HG03045 (cell line): ENCODE measurements around the gene BRD3OS.
"Not testable (repeated sequence)": the region's sequence is repeated elsewhere in the genome, so short reads cannot be mapped to it uniquely, and the experiment has no call there.

Experiments used
- ATAC-seq: cut with Tn5 transposase; IDR thresholded peaks from one replicate; pipeline ENCODE4 v1.9.1; 2021; ENCODE audit warnings: mild to moderate bottlenecking, moderate library complexity; ENCODE audit not compliant: unreplicated experiment

Gene BRD3OS

GRCh38 chr9:133987946-133988665, 37.2 kb upstream of the BRD3OS start:
- ATAC-seq: no peak

DNA sequence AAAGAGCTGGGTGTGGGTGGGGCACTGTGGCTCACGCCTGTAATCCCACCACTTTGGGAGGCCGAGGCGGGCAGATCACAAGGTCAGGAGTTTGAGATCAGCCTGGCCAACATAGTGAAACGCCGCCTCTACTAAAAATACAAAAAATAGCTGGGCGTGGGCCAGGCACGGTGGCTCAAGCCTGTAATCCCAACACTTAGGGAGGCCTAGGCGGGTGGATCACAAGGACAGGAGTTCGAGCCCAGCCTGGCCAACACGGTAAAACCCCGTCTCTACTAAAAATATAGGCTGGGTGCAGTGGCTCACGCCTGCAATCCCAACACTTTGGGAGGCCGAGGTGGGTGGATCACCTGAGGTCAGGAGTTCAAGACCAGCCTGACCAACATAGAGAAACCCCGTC, 36.5 kb upstream of the BRD3OS start:
- not testable (repeated sequence) for ATAC-seq

- no peak for ATAC-seq
These were observed 35.5 kb upstream of the BRD3OS start for GRCh38 chr9:133989625-133990365.

DNA sequence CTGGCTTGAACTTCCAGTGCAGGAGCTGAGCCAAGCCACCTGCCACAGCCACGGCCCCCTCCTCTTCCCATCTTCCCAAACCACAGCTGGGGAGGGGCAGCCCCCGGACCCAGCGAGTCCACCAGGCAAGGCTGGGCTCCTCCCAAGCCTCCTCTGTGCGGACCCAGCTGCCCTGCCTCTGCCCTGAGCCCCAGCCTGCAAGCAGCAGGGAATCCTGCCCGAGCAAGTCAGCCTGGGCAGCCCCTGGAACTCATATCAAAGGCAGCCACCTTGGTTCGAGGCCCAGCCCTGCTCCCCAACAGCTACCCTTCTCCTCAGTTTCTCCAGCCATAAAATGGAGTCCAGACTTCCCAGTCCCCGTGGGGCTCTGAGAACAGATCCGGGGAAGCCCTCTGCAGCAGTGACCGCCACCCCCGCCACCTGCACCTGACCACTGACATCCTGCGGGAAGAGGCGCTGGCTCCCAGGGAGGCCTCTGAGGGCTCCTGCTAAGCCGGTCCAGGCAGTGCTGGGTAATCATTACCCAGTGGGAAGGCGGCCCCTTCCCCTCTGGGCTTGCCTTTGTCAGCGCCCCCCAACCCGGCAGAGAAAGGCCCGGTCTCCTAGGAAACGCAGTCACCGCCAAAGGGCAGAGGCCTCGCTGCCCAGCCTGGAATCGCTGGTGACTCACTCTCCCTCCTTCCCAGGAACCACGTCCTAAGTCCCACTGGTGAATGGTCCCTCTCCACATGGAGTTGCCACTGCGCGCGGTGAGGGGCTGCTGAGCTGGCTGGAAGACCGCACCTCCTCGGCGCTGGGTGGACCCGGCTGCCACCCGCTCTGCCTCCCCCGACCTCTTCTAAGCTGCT, 34.7 kb upstream of the BRD3OS start:
- ATAC-seq: no peak

DNA sequence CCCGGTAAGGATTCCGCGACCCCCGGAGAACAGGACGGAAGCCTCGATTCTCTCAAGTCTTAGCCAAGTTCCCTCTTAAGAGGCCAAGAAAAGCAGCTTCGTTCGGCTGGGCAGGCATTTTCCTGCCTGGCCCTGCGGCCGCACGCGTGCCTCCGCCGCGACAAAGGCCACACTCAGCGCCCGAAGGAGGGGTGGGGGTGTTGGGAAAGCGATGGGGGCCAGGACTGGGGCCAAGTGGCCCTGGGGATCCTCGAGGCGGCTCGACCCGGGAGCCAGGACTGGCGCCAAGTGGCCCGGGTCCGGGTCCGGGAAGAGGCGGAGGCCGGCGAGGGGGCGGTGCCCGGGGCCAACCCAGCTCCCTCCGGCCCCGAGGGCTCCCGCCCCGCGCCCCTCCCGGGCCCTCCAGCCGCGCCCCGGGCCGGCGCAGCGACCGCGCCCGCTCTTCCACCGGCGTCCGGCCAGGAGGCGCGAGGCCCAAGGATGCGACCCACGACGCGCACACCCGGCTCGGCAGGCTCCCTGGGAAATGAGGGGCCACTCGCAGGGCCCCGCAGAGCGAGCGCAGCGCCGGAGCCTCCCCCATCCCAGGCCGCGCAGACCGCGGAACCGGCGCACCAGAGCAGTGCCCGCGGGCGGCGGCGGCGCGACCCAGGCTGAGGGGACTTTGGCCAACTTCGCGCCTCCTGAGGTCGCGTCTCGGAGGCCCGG, 33.9 kb upstream of the BRD3OS start:
- peak; percentile 17 for ATAC-seq

DNA sequence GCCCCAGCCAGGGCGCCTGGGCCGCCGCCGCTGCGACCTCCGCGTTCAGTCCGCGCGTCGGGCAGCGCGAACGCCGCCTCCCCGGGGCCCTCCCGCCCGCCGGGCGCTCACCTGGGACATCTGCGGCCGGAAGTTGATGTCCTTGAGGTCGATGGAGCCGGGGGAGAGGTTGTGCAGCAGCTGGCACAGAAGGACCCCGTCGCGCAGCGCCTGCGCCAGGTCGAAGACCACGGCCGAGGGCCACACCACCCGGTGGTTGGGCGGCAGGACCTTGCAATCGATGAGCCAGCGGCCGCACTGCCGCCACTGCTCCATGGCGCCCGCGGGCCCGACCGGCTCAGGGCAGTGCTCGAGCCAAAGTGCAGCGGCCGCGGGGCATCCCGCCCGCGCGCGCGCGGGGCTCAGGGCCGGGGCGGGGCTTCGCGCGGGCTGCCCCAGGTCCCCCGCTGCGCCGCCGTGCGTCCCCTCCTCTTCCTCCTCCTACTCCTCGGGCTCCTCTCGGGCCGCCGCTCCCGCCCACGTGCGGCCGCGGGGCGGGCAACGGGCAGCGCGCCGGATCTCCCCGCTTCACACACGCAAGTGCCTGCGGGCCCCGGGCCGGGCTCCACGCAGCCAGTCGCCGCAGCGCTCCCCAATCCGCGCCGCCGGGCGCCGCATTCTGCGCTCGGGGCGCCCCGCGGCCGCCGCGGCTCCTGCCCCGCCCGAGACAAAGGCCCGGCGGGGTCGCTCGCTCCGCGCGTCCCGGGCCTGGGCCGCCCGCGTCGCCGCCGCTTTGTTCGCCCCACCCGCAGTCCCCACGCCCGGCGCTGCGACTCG, 33.1 kb upstream of the BRD3OS start, which contains the start of gene VAV2:
Gene VAV2 (minus strand): TSS at position 361 of the 816 bp plus-strand sequence. CDS start 46 bp downstream, at position 315.
- peak; percentile 50 for ATAC-seq

DNA sequence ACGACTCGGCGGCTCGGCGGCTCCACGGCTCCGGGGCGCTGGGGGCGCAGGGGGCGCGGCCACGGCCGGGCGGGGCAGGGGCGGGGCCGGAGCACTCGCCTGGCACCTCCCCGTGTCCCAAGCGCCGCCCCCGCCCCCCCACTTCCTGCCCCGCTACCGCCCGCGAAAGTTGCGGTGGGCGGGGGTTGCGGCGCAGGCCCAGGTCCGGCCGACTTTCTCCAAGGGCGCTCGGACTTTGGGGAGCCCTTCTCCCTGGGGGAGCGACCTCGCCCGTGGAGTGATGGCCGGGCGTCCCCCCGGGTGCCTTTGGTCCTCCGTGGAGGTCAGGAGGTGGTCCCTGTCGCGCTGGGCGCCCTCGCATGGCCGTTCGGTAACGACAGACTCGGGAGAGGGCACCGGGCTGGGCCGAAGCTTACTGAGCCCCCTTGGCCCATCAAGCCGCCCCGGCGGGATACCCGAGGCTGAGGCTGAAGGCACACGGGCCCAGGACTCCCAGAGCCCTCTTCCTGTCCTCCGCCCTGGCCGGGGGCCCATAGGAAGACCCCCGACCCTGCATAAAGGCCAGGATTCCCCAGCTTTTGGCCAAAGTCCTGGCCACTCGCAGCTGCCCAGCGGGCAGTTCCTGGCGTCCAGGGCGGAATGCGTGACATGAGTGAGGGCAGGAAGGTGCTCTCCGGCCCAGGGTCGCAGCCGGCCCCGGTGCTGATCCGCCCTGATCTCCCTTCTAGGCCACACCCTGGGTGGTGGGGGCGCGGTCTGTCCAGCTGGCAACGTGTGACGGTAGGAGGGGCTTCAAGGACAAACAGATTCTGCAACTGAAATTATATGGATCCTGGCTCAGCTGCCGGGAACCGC, 32.3 kb upstream of the BRD3OS start:
- peak; percentile 50 for ATAC-seq

DNA sequence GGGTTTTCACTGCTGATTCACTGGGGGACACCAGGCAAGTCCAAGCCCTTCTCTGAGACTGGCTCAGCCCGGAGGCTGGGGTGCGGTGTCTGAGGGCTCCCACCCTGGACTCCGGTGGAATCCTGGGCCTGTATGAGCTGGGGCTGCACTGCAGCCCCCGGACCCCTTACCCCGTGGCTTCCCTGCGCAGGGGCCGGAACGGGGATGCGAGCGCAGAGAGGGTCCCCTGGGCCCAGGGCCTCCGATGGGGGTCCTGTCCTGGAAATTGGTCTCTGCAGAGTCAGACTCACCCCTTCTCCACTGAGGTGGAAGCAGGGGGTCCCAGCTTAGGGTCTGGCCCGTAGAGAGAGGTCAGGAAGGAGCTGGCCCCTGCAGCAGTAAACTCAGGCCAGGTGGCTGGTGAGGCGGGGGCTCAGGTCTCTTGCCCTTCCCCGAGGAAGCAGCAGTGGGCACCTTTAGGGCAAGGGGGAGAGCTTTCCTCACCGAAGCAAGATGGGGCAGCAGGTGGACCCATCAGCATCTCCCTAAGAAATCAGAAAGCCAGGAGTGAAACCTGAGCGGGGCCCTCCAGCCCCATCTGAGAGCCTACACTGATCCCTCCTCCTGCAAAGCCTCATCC, 31.5 kb upstream of the BRD3OS start:
- ATAC-seq: no peak

DNA sequence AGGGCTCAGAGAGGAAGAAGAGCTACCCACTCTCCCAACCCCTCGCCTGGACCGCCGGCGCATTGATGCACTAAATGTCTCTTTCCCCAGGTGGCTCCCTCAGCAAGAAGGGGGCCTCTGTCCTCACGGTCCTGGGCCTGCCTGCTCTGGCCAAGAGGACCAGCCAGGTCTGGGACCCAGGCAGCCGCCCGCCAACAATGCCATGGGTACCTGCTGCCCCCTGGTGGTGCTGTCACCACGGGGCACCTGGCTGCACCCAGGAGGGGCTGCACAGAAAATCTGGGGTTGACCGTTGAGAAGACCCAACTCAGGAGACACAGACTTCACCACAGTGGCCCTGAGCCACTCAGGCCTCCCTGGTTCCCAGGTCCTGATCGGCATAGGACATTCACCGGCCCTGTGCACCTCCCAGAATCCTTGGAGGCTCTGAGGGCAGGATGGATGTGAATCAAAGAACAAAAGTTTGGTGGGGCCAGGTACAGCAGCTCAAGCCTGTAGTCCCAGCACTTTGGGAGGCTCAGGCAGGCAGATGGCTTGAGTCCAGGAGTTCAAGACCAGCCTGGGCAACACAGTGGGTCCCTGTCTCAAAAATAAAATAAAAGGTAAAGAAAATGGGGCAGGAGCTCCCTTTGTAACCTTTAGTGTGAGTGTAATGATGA, 30.8 kb upstream of the BRD3OS start:
- ATAC-seq: no peak

- ATAC-seq: no peak
These were observed 30.0 kb upstream of the BRD3OS start for GRCh38 chr9:133995012-133995896.

- no peak for ATAC-seq
These were observed 28.5 kb upstream of the BRD3OS start for GRCh38 chr9:133996531-133997520.

DNA sequence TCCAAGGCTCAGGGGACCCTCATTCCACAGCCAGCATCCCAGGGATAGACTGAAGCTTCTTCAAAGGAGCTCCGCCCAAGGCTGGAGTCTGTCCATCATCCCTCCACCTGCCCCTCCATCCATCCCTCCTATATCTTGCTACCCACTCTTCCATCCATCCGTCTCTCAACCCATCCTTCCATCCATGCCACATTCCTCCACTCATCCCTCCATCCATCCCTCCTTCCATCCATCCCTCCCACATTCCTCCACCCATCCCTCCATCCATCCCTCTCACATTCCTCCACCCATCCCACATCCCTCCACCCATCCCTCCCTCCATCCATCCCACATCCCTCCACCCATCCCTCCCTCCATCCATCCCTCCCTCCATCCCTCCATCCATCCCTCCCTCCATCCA, 27.7 kb upstream of the BRD3OS start:
- no peak for ATAC-seq

DNA sequence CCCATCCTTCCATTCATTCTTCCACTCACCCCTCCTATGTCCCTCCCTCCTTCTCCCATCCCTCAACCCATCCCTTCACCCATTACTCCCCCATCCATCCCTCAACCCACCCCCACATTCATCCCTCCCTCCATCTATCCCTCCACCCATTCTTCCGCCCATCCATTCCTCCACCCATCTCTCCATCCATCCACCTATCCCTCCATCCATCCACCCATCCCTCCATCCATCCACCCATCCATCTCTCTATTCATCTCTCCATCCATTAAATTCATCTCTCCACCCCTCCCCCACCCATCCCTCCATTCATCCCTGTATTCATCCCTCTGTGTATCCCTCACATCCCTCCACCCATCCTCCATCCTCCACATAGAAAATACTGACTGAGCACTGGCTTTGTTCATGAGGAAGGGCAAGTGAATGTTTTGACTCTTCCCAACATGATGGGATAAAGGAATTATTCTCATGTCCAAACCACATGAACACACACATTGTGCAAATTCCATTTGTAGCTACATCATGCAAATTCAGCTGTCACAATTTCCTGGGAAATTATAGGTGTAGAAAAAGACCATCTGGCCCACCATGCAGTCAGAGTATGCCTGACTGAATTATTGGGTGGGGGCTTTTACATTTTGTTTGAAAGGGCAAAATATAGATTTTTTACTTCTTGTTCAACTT, 26.2 kb upstream of the BRD3OS start:
- ATAC-seq: no peak

- ATAC-seq: no peak
These were observed 25.4 kb upstream of the BRD3OS start for GRCh38 chr9:133999851-134000265.

GRCh38 chr9:134002796-134003195, 22.5 kb upstream of the BRD3OS start:
- ATAC-seq: no peak
